ENCODE results near the gene SDHAF1.
A peak's percentile ranks its signal among the peaks of the same experiment; 100 is the strongest.
"Not testable (repeated sequence)": the region's sequence is repeated elsewhere in the genome, so short reads cannot be mapped to it uniquely, and the experiment has no call there.

Gene SDHAF1

DNA sequence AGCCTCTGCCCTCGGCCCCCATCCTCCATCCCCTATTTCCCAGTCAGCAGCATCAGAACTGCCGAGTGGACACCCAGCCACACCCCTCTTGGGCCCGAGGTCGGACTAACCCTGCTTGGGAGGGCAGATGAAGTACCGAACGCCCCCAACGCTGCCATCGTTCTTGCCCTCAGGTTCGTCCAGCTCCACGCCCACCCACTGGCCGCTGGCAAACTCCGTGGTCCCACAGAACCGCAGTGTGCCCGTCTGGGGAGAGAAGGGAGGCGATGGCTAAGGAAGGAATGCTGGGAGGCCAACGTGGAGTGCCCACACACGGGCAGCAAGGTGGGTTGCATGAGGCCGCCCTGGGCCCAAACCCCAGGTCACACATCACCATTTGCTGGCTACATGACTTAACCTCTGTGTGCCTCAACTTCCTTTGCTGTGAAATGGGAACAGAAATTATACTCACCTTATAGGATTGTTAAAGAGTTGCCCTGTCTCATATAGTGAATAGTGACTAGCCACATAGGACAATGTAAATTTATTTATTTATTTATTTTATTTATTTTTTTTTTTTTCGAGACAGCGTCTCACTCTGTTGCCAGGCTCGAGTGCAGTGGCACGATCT lies 24.2 kb downstream of the SDHAF1 start:
- DNase-seq, result no peak

DNA sequence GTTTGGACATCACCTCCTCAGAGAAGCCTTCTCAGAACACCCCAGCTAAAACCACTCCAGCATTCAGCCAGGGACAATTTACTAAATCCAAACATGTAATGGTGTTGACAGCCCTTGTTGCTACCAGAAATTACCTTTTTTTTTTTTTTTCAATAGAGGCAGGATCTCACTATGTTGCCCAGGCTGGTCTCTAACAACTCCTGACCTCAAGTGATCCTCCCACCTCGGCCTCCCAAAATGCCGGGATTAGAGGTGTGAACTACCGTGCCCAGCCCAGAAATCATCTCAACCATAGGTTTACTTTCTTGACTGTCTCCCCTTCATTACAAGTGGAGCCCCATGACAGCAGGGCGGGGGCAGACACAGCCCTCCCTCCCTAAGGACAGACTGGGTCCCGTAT lies 28.4 kb downstream of the SDHAF1 start:
- DNase-seq, result no peak

DNA sequence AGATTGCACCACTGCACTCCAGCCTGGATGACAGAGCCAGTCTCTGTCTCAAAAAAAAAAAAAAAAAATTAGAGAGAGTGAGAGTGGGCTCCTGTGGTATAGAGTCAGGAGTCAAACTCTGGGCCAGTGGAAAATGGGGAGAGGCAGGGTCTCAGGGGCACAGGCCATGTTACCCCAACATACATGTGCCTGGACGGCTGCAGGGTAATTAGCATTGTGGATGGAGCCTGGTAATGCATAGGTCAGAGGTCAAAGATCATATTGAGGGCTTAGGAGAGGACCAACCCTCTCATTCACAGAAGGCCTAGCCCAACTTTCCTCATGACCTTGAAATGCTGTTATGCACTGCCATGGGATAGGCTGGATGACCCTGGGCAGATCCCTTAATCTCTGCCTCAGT lies 30.6 kb downstream of the SDHAF1 start:
- DNase-seq, result no peak

DNA sequence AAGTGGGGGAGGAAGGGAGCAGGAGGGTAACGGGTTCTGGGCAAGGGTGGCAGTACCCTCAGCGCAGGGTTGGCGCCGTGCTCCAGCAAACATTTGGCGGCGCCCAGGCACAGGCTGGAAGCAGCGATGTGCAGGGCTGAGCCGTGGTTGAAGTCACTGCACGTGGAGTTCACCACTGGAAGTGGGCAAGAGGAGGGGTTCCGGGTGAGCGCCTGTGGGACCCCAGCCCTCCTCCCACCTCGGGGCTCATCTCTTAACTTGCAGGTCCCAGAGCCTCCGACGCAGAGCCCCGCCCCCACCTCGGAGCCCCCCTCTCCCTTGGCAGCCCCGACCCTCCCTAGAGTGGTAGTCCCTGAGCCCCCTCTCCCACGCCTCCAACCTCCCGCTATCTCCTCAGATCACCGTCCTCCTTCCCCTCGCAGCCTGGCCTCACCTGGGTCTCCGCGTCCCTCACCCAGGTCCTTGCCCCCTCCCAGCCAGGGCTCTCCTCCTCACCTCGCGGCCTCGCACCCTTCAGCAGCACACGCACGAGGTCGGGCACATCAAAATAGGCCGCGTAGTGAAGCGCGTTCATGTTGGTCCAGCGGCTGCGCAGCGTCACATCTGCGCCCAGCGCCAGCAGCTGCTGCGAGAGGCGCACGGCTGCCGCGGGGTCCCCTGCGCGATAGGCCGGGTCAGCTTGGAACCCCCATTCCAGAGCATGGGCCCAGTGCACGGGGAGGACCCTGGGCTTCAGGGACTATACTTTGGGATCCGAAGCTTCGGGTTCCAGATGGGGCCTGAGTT lies 31.3 kb downstream of the SDHAF1 start:
- no peak for DNase-seq

DNA sequence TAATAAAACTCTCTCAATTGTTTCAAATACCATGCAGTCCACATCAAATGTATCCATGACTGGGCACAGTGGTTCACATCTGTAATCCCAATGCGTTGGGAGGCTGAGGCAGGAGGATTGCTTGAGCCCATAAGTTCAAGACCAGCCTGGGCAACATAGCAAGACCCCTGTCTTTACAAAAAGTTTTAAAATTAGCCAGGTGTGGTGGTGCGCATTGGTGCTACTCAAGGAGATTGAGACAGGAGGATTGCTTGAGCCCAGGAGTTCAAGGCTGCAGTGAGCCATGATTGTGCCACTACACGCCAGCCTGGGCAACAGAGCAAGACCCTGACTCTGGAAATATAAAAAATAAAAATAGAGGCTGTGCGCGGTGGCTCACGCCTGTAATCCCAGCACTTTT lies 32.7 kb downstream of the SDHAF1 start:
- DNase-seq, result no peak

DNA sequence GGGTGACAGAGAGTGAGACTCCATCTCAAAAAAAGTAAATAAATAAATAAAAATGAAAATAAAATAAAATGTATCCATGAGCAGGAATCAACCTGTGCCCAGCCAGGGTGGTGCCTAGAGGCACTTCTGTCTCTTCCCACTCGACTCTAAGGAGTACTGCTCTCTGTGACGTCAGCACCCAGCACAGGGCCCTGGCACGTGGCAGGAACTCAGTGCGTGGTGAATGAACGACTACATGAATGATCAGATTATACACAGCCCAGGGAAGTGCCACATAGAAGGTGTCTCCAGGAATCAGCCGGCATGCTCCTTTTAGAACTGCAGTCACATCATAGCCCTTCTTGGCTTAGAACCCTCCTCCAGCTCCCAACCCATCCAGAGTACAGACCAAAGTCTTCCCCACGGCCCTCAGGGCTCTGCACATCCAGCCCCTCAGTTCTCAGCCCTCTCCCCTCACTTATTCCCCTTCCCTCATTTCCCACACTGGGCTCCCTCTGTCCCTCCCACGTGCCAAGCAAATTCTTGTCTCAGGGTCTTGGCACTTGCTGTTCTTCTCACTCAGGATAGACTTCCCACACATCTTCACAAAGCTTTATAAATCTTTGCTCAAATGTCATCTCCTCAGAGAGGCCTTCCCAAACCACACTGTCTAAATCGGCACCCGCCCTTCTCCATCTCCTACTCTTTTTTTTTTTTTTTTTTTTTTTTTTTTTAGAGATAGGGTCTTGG lies 33.5 kb downstream of the SDHAF1 start:
- DNase-seq, result no peak

DNA sequence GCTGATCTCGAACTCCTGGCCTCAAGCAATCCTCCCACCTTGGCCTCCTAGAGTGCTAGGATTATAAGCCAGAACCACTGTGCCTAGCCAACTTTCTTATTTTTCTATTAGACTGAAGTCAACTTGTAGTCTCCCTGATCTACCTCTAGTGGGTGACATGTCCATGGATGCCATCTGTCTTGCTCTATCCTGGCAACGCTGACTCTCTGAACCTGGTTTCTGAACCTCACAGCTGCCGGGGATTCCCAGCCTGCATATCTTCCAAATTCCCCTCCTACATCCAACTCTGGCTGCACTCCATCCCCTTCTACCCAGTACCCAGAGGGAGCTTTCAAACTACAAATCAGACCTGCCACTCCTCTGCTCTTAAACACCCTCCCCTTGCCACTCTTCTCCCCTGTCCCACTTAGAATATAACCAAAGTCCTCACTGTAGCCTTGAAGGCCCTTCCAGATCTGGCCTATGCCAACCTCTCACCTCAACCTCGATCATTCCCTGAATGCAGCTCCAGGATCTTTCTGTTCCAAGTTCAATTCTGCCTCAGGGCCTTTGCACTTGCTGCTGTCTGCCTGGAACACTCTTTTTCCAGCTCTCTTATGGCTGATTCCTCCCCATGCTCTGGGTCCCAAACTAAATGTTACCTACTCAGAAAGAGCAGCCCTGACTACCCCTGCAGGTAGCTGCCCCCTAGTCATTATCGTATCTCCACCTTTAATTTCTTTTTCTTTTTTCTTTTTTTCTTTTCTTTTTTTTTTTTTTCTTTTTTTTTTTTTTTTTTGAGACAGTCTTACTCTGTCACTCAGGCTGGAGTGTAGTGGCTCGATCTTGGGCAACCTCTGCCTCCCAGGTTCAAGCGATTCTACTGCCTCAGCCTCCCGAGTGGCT lies 35.5 kb downstream of the SDHAF1 start:
- peak; percentile 28 for DNase-seq

DNA sequence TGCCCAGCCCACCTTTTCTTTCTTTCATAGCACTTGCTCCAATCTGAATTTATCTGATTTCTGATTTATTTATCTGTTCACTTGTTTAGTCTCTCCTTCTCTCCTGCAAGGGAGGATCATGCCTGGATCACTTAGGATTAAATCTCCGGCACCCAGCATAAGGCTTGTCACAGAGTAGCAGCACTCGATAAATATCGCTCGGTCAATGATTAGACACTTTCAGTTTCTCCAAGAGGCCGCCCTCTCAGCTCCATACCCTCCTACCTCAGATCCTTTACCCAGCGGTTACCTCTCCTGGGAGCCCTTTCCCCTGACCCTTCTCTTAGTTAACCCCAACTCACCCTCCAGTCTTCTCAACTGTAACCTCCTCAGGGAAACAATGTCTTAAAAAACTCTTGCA lies 36.3 kb downstream of the SDHAF1 start:
- no peak for DNase-seq

DNA sequence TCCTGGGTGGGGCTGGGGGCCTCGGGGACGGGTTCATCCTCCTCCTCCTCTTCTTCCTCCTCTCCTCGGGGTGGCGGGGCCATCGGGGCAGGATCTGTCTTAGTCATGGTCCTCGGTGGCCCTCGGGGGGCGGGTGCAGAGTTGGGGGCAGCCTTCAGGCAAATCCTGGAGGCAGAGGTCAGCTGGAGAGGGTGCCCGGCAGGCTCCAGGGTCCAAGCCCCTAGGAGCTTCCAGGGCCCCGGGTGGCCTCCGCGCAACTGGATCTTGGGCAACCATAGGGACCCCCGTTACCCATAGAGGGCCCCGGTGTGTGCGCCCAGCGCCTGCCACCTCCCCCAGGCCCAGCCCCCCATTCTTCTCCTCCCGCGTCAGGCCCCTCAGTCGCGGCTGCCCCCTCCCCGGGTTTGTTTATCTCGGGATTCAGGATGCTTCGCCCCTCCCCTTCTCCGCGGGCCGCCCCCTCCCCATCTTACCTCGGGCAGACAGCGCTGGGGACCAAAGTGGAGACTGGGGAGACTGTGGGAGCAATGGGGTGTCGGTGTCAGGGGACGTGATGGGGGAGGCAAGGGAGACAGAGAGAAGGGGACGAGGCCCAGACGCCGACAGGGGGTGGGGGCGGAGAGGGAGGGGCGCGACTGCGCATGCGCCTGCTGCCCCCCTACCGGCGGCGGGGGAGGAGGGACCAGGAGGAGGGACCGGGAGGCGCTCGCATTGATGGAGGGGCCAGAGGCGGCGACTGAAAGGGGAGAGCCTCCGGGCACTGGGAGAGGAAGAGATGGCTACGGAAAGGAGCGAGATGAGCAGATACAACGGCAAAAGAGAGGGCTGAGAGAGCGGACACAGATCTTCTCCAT lies 37.5 kb downstream of the SDHAF1 start, which contains the start of gene CLIP3:
TSS of gene CLIP3 (minus strand) at position 623 of the 854 bp plus-strand sequence. CDS start at position 107, 516 bp downstream.
- peak; percentile 82 for DNase-seq

DNA sequence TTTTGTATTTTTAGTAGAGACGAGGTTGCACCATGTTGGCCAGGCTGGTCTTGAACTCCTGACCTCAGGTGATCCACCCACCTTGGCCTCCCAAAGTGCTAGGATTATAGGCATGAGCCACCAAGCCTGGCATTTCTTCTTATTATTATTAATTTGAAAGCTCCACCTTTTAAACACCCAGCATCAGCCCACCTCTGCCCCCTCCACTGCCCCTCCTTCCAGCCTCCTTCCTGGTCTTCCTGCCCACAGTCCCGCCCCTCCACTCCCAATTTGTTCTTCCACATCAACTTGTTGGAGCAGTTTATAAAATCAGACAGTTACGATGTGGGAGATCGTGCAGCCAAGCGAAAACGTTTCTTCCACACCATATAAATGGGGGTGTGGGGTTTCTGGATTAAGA lies 45.5 kb downstream of the SDHAF1 start:
- no peak for DNase-seq

DNA sequence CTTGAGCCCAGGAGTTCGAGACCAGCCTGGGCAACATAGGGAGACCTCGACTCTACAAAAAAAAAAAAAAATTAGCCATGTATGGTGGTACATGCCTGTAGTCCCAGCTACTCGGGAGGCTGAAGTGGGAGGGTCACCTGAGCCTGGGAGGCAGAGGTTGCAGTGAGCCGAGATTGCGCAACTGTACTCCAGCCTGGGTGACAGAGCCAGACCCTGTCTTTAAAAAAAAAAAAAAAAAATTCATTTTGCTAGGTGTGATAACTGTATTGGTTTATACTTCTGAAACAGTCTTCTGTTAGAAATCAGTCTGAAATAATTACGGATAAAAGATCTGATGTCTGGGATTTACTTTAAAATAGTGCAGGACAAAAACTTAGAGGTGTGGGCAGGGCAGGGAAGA lies 46.1 kb downstream of the SDHAF1 start:
- not testable (repeated sequence) for DNase-seq

DNA sequence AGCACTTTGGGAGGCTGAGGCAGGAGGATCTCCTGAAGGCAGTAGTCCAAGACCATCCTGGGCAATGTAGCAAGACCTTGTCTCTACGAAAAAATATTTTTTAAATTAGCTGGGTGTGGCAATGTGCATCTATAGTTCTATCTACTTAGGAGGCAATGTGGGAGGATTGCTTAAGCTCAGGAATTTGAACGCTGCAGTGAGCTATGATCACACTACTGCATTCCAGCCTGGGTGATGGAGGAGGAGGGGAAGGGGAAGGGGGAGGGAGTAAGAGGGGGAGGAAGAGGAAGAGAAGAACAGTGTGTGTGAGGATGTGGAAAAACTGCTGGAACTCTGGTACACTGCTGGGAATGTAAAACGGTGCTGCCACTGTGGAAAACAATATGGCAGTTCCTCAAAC lies 46.8 kb downstream of the SDHAF1 start:
- peak; percentile 94 for DNase-seq

DNA sequence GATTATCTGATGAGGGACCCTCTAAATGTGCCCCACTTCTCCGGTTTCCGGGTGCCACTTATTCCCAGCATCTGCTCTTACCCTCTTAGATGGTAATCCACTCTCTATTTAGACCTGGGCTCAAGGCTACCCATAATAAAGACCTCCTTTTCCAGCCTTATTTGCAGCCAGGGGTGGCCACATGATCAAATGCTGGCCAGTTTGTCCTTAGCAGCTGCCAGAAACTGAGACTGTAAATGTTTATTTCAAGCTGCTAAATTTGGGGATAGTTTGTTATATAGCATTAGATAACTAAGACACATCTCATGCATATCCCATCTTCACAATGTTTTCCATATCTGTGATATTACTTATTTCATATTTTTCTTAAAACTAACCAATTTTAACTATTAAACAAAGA lies 49.0 kb downstream of the SDHAF1 start:
- DNase-seq, result no peak

Measured in fibroblast of skin of abdomen (primary cell).